ENCODE measurements around the gene GOSR2.

The GOSR2 gene

GRCh38 chr17:46928467-46929261 is 5.7 kb downstream of the GOSR2 start:
- no peak overlapping the region for H3K4me3 ChIP-seq (ENCODE audit: low read depth, low read length)
- no peak for TF ChIP-seq CTCF (IDR thresholded peaks at IDR 0.05; ENCODE audit: borderline replicate concordance, insufficient read depth, low read depth, low read length)

GRCh38 chr17:46929413-46929812 is 6.5 kb downstream of the GOSR2 start:
- no peak for TF ChIP-seq CTCF (IDR thresholded peaks at IDR 0.05; ENCODE audit: borderline replicate concordance, insufficient read depth, low read depth, low read length)
- H3K4me3 ChIP-seq (ENCODE audit: low read depth, low read length) = no peak overlapping the region

GRCh38 chr17:46930051-46930450 is 7.1 kb downstream of the GOSR2 start:
- H3K4me3 ChIP-seq (ENCODE audit: low read depth, low read length) = no peak overlapping the region
- no peak for TF ChIP-seq CTCF (IDR thresholded peaks at IDR 0.05; ENCODE audit: borderline replicate concordance, insufficient read depth, low read depth, low read length)

GRCh38 chr17:46931596-46931995 is 8.6 kb downstream of the GOSR2 start:
- TF ChIP-seq CTCF (IDR thresholded peaks at IDR 0.05; ENCODE audit: borderline replicate concordance, insufficient read depth, low read depth, low read length) = no peak
- no peak overlapping the region for H3K4me3 ChIP-seq (ENCODE audit: low read depth, low read length)

GRCh38 chr17:46935658-46936266 is 12.8 kb downstream of the GOSR2 start:
- no peak overlapping the region for H3K4me3 ChIP-seq (ENCODE audit: low read depth, low read length)
- no peak for TF ChIP-seq CTCF (IDR thresholded peaks at IDR 0.05; ENCODE audit: borderline replicate concordance, insufficient read depth, low read depth, low read length)

- peak; percentile 91 for TF ChIP-seq CTCF (IDR thresholded peaks at IDR 0.05; ENCODE audit: borderline replicate concordance, insufficient read depth, low read depth, low read length)
- no peak overlapping the region for H3K4me3 ChIP-seq (ENCODE audit: low read depth, low read length)
Measured at GRCh38 chr17:46940692-46941404, 17.9 kb downstream of the GOSR2 start.

All from GM12875 (cell line).